Fibroblast of mammary gland (primary cell): ENCODE measurements around the gene SOAT1.
A peak's percentile ranks its signal among the peaks of the same experiment; 100 is the strongest.
"Not testable (repeated sequence)": the region's sequence is repeated elsewhere in the genome, so short reads cannot be mapped to it uniquely, and the experiment has no call there.

Experiments
- DNase-seq: peaks from one replicate; pipeline ENCODE4 v3.0.0-alpha.2; 2010; ENCODE audit warnings: low read depth
- H3K4me3 ChIP-seq: 2 replicates; pipeline ENCODE4 v1.5.1; 2011; ENCODE audit warnings: low read depth, mild to moderate bottlenecking, low read length, moderate library complexity; ENCODE audit not compliant: control insufficient read depth
- TF ChIP-seq, protein P1 (sequence below): conservative IDR thresholded peaks from 2 replicates; pipeline ENCODE4 v1.5.1; 2011; ENCODE audit warnings: low read depth, low read length, inconsistent platforms; ENCODE audit not compliant: control insufficient read depth, insufficient read depth

SOAT1 gene

DNA sequence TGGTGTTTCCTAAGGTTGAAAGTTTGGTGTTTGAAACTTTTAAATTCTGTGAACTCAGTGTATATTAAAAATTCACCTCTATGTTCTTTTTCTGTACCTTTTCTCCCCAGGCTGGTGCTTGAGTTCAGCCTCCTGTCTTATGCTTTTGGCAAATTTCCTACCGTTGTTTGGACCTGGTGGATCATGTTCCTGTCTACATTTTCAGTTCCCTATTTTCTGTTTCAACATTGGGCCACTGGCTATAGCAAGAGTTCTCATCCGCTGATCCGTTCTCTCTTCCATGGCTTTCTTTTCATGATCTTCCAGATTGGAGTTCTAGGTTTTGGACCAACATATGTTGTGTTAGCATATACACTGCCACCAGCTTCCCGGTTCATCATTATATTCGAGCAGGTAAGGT is 47.3 kb downstream of the SOAT1 start:
- TF ChIP-seq, protein P1, sequence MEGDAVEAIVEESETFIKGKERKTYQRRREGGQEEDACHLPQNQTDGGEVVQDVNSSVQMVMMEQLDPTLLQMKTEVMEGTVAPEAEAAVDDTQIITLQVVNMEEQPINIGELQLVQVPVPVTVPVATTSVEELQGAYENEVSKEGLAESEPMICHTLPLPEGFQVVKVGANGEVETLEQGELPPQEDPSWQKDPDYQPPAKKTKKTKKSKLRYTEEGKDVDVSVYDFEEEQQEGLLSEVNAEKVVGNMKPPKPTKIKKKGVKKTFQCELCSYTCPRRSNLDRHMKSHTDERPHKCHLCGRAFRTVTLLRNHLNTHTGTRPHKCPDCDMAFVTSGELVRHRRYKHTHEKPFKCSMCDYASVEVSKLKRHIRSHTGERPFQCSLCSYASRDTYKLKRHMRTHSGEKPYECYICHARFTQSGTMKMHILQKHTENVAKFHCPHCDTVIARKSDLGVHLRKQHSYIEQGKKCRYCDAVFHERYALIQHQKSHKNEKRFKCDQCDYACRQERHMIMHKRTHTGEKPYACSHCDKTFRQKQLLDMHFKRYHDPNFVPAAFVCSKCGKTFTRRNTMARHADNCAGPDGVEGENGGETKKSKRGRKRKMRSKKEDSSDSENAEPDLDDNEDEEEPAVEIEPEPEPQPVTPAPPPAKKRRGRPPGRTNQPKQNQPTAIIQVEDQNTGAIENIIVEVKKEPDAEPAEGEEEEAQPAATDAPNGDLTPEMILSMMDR, result no peak
- no peak for DNase-seq
- no peak overlapping the region for H3K4me3 ChIP-seq

DNA sequence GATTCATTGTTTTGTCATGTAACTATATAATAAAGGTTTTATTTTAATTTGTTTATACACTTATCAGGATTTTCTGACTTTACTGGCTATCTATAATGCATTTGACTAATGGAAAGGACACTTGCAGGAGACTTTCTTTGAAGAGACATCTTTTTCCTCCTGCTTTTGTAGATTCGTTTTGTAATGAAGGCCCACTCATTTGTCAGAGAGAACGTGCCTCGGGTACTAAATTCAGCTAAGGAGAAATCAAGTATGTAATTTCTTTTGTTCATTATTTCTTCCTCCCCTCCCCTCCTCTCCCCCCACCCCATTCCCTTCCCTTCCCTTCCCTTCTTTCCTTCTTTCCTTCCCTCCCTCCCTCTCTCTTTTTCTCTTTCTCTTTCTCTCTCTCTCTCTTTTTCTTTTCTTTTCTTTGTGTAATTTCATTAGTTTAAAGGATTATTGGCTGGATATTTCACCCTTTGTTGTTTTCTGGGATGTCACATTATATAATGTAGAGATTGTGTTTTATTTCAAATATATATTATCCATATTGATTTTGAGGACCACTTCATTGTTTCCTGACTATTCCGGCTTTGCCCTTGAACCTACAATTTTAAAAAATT is 48.4 kb downstream of the SOAT1 start:
- H3K4me3 ChIP-seq, result no peak overlapping the region
- DNase-seq, result no peak
- TF ChIP-seq, protein P1, result no peak

DNA sequence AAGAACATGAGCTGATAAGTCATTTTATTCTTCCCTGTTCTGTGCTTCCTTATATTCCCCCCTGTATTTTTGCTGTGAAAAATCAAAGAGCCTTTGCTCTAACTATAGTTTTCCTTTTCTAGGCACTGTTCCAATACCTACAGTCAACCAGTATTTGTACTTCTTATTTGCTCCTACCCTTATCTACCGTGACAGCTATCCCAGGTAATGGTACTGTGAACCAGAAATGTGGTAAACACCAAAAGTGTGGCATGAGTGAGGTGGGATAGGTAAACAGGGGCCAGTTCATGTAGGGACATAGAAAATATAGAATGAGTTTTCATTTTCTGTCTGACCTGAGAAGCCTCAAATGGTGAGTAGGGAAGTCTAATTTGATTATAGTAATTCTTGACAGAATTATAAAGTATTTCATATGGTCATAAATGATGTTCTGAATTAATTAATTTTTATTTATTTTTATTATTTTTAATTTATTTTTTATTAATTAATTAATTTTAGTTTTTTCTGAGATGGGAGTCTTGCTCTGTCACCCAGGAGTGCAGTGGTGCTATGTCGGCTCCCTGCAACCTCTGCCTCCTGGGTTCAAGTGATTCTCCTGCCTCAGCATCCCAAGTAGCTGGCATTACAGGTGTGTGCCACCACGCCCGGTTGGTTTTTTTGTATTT is 49.3 kb downstream of the SOAT1 start:
- TF ChIP-seq, protein P1, result no peak
- no peak overlapping the region for H3K4me3 ChIP-seq
- no peak for DNase-seq

DNA sequence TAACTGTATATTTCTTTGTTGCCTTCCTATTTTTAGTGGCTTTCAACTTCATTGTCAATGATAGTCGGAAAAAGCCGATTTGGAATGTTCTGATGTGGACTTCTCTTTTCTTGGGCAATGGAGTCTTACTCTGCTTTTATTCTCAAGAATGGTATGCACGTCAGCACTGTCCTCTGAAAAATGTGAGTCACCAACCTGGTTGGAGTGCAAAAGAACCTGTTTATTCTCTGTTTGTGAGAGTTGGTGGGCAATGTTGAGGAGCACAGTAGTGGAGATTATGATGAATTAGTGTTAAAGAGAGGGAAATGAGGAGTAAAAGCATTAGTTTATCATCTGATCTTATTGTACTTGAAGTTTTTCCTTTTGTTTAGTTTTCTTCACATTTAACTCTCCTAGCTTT is 57.7 kb downstream of the SOAT1 start:
- TF ChIP-seq, protein P1, result no peak
- no peak overlapping the region for H3K4me3 ChIP-seq
- DNase-seq, result no peak

DNA sequence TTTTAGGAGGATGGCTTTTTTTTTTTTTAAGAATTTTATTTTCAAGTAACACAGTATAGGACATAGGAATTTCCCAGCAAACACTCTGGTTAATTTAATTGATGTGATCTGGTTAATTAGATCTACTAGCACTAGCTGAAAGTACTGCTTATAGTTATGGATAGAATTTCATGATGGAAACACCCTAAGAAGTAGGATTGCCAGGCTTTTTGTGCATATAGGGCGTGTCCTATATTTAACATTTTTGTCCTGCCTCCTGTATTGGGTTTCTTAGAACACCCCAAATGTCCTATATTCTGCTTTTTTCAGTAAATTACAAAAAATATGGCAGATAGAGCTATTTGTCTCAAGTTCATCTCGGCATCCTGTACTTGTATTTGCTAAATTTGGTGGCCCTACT is 58.6 kb downstream of the SOAT1 start:
- TF ChIP-seq, protein P1, result no peak
- DNase-seq, result no peak
- no peak overlapping the region for H3K4me3 ChIP-seq

DNA sequence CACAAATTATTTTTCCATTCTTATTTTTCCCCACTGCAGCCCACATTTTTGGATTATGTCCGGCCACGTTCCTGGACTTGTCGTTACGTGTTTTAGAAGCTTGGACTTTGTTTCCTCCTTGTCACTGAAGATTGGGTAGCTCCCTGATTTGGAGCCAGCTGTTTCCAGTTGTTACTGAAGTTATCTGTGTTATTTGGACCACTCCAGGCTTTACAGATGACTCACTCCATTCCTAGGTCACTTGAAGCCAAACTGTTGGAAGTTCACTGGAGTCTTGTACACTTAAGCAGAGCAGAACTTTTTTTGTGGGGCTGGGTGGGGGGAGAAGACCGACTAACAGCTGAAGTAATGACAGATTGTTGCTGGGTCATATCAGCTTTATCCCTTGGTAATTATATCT is 59.9 kb downstream of the SOAT1 start:
- peak; percentile 78 for DNase-seq
- no peak overlapping the region for H3K4me3 ChIP-seq
- TF ChIP-seq, protein P1, result no peak

DNA sequence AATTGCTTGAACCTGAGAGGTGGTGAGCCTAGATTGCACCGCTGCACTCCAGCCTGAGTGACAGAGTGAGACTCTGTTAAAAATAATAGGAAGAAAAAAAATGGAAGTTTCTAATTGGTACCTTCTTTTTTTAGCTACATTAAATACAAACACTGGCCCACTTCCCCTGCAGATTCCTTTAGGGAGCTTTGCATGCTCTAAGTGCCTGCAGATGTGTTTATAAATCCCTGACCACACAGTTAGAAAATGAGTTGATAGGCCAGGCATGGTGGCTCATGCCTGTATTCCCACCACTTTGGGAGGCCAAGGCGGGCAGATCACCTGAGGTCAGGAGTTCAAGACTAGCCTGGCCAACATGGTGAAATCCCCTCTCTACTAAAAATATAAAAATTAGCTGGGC is 68.0 kb downstream of the SOAT1 start:
- DNase-seq, H3K4me3 ChIP-seq: not testable (repeated sequence)
